Lower leg skin (tissue), 3 donors: ENCODE data around the gene MINDY4B.

Source experiments
- POLR2A ChIP-seq, 2 donors: fragments of 450-650 bp; IDR thresholded peaks; one replicate each; pipeline ENCODE4 v1.6.1; 2016 to 2017; ENCODE audit warnings: antibody characterized with exemption in 2 of 2, mild to moderate bottlenecking in 1 of 2, moderate library complexity in 1 of 2
- TF ChIP-seq, protein P1 (sequence below), 3 donors: fragments of 450-650 bp; IDR thresholded peaks; one replicate each; pipeline ENCODE4 v1.5.1; 2016; ENCODE audit warnings: antibody characterized with exemption in 3 of 3, mild to moderate bottlenecking in 3 of 3, moderate library complexity in 2 of 3

DNA sequence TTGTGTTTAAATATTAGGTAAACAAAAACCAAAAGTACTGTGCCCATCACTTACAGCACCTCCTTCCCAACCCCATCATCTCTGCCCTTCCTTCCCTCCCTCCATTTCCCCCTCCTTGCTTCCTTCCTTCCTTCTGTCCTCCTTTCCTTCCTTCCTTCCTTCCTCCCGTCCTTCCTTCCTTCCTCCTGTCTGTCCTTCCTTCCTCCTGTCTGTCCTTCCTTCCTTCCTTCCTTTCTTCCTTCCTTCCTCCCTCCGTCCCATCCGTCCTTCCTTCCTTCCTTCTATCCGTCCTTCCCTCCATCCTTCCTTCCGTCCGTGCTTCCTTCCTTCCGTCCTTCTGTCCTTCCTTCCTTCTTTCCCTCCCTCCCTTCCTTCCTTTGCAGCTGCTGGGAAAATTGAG is 74.5 kb downstream of the MINDY4B start:
- TF ChIP-seq, protein P1, sequence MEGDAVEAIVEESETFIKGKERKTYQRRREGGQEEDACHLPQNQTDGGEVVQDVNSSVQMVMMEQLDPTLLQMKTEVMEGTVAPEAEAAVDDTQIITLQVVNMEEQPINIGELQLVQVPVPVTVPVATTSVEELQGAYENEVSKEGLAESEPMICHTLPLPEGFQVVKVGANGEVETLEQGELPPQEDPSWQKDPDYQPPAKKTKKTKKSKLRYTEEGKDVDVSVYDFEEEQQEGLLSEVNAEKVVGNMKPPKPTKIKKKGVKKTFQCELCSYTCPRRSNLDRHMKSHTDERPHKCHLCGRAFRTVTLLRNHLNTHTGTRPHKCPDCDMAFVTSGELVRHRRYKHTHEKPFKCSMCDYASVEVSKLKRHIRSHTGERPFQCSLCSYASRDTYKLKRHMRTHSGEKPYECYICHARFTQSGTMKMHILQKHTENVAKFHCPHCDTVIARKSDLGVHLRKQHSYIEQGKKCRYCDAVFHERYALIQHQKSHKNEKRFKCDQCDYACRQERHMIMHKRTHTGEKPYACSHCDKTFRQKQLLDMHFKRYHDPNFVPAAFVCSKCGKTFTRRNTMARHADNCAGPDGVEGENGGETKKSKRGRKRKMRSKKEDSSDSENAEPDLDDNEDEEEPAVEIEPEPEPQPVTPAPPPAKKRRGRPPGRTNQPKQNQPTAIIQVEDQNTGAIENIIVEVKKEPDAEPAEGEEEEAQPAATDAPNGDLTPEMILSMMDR (IDR thresholded peaks at IDR 0.05): no peak
- TF ChIP-seq POLR2A (IDR thresholded peaks at IDR 0.05): no peak
